Embryonic facial prominence (tissue), 1 donor: ENCODE measurements around the gene ZMYND11.
"Not testable (repeated sequence)": the region's sequence is repeated elsewhere in the genome, so short reads cannot be mapped to it uniquely, and the experiment has no call there.

Source experiments
- DNase-seq: peaks from one replicate; pipeline ENCODE4 v3.0.0-alpha.2; 2016; ENCODE audit errors: extremely low spot score

Gene ZMYND11

DNA sequence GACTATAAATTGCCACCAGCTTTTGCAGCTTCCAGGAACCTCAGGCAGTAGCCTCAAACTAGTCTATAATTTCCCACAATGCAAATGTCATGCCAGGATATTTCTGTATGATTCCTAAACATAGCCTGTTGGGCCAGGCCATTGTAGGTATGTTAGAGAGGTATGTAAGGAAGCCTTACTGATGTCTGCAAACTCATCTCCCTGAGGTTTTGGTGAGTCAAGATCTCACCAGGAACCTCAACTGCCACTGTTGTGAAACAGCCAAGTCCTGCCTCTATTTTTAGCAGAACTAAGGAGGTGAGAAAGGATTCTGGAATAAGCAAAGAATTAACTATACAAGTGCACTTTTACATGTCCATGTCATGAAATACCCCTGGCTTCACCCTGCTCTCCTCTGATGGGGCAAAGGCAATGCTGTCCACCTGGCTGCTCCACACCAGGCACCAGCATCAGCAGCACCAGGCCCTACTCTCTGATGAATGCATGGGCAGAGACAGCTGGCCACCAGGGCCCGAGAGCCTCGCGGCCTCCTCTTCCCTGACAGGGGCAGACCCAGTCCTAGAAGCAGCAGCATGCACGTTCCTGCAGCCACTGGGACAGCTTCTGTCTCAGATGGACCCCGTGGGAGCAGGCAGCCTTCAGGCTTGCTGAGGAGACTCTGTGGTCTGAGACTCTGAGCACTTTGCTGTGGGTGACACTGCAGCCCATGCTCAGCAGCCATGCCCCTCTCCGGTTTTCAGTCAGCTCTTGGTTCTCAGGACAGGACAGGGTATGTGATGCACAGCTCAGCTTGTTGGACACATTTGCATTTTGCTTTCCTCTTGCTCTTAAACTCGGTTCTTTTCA is 147.3 kb downstream of the ZMYND11 start:
- no peak for DNase-seq

DNA sequence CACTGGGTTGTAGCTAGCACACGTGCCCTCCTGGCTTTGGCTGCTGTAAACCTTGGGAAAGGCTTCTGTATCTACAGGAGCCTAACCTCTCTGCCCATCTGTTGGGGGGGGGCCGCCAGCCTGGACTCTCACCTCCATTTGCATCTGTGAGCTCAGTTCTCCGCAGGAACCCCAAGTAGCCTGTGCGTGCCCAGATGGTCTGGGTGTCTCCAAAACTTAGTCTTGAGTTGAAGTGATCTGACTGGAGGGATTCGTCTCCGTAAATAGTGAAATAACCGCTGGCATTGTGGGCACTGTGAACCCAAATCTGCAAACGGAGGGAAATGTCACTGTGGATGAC is 147.9 kb downstream of the ZMYND11 start:
- no peak for DNase-seq

DNA sequence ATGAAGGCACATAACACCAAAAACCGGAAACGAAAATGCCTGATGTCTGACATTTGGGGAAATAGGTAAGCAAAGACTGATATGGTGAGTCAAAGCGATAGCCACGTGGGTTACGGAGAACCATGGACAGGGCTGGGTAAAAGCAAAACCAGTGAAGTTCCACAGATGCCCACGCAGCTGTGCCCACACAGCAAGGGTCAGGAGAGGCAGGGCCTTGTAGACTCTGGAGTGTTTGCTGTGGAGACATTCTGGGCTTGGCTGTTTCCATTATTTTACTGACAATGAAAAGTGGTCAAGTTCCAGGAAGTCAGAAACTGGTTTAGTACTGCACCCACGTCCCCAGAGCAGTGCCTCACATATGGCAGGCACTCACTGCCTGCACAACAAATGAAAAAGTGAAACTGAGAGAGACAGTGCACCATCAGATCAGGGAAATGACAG is 148.7 kb downstream of the ZMYND11 start:
- no peak for DNase-seq

DNA sequence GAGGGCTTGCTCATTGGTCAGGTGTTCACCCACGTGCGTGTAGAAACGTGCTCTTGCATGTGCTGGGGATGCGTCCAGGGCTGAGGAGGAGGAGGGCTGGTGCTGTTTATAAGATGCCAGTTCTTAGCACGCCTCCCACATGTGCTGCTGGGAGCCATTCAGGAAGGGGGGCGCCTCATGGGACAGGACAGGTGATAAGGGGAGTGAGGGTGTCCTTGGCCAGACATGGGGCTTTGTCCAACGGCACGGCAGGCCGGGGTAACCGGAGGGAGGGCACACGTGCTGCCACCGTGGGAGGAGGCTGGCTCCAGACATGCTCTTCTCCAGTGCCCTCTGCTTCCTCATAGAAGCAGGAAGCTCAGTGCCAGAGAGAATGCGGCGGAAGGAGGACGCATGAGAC is 150.0 kb downstream of the ZMYND11 start:
- DNase-seq = no peak

DNA sequence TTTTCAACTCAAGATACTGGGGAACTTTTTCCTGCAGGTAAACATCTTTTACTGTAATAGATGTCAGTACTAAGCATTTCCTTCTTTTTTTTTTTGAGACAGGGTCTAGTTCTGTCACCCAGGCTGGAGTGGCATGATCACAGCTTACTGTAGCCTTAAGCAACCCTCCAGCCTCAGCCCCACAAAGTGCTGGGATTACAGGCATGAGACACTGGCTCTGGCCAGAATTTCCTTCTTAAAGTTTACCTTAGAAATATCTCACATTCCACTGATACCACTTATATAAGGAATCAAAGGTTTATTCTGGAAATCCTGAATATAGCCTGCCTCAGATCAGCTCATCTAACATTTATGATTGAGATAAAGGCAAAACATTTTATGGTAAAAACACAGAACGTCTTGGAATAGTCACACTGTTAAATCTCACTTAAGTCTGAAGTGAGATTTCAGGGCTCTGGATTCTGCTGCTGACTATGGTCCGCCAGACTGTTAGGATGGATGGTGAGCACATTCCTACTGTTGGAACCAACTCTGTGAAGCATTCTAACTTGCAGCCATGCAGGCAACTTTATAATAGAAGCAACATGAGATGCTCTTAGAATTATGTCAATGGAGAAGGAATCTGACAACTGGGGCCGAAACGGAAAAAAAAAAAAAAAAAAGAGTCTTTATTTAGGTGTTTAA is 151.9 kb downstream of the ZMYND11 start:
- no peak for DNase-seq

DNA sequence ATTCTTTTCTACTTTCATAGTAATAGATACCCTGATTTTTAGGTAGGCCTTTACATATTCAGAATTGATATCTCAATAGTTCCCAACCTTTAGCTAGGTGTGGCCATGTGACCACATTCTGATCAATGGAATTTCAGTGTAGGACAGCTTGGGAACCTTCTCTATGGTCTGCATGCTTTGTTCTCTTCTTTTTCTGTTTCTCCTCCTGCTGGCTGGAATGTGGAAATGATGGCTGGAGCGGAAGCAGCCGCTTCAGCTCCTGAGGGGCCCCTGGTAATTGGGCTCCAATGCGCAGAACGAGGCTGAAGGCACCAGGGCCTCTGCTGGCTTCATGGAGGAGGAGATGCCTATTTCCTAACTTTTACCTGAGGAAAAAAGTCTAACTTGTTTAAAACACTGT is 152.6 kb downstream of the ZMYND11 start:
- DNase-seq = no peak

DNA sequence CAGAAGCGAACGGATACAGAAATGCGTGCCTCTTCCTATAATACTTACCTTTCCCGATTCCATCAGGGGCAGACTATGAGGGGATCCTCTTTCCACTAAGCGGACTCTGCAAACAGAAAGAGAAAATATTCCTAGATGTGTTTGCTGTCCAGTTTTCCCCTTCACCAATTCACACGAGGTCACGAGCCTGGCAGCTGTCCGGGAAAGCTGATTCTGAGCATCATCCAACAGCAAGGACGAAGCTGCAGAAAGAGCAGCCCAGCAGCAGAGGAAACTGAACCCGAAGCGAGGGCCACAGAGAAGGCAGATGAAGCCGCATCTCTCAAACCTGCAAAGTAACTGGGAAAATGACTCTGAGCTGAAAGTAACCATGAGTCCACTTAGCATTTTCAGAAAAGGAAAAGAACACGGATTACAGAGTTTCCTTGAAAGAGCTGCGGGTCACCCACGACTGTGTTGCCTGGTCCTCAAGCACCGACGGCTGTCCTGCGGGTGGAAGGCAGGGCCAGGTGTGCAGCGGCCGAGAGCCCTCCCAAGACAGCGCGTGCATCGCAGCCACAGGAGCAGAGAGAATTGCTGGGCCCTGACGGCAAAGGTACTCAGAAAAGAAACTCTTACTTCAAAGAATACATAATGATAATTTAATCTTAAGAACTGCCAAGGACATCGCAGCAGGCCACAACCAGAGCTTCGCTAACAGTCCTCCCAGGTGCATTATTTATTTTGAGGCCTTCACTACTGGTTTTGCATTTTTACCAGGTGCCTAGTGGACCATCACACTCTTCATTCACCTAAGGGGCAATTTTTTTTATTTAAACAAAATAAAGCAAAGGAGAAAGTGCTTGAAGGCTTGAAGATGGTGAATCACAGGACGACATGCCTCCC is 153.3 kb downstream of the ZMYND11 start:
- DNase-seq = no peak

DNA sequence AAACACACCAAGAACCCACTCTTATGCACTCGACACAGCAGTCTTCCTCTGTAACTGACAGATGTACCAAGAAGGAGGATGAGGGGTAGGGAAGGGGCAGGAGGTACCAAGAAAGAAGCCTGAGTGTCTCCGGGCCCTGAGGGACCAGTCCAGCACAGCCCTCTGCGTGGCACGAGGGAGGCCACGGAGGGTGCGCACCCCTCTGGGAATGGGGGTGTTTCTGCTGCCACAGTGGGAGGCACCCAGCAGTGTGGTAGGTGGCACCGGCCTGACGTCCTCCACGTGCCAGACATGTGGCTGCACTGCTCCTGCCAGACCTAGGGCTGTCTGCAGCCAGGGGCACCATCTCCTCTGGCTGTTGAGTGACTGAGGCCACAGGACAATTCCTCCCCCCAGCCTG is 154.3 kb downstream of the ZMYND11 start:
- no peak for DNase-seq

DNA sequence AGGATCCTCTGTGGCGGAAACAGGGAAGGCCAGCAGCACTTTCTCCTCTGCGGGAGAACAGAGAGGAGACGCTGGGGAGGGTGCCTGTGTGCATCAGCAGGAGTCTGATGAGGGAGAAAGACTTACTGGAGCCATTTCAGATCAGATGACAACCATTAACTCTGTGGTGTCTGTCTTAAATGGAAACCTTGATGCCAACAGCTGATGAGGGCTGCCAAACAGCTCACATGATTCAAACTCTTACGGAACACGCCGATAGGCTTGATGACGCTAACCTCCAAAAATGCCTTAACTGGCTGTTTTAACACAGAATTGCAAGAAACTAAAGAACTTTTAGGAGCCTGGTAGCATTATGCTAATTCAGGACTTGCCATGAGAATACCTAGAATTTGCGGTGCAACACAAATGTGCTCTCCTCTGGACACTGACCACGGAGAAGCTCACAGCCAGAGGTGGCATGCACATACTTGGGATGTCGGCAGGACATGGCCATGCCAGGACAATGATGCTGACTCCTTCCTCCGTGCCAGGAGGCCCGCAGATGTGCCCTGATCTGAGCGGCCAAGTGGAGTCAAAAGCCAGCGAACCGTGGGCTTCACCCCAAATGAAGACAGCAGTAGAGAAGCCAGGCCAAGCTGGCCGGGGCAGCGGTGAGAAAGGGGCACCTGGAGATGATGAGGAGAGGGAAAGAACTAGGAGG is 154.9 kb downstream of the ZMYND11 start:
- no peak for DNase-seq

DNA sequence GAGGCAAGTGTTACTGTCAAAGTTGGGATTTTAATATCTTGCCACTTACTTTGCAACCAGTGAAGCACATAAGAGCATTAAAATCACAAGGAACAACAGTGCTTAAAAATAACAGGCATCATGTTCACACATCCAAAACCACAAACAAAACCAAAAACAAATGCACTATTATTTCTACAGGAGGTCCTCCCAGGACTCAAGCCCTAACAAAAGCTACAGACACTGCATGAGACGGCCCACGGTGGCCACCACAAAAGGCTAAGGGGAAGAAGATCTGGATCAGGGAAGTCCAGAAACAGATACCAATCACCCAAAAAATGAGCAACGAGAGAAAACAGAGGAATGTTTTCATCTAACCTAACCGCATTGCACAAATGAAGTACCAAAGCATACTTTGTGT is 158.4 kb downstream of the ZMYND11 start:
- DNase-seq = no peak

DNA sequence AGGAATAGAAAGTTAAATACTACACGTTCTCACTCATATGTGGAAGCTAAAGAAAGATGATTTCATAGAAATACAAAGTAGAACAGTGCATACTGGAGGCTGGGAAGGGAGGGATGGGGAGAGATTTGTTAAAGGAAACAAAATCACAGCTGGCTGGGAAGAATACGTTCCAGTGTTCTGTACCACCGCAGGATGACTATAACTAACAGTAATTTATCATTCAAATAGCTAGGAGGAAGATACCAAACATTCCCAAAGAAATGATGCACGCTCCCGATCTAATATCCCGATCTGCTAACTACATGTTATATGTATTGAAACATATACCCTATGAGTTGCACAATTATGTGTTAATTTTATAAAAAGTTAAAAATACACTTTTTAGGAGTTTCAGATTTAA is 162.3 kb downstream of the ZMYND11 start:
- no peak for DNase-seq

DNA sequence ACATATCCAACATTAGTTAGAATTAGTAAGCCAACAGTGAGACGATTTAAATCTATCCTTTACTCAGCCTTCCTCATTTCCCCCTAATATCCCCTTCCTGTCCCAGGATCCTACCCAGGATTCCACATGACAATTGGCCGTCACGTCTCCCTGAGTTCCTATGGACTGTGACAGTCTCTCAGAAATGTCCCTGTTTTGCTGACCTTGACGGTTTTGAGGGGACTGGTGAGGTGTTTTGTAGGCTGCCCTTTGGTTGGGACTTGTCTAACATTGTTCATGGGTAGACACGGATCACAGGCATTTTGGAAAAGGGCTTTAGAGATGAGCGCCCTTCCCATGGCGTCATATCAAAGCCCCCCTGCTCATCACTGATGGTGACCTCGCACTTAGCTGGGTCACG is 162.8 kb downstream of the ZMYND11 start:
- no peak for DNase-seq

DNA sequence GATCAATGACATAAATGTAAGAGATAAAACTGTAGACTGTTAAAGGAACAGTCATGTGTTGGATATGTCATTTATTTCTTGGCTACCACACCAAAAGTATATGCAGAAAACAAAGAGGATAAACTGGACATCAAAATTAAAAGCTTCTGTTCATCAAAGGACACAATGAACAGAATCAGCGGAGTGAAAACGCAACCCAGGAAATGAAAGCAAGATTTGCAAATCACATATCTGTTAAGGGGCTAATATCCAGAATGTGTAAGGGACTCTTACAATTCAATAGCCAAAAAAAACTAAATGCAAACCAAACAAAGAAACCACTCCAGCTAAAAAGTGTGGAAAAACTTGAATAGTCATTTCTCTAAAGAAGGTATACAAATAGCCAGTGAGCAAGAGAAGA is 164.3 kb downstream of the ZMYND11 start:
- DNase-seq = no peak

DNA sequence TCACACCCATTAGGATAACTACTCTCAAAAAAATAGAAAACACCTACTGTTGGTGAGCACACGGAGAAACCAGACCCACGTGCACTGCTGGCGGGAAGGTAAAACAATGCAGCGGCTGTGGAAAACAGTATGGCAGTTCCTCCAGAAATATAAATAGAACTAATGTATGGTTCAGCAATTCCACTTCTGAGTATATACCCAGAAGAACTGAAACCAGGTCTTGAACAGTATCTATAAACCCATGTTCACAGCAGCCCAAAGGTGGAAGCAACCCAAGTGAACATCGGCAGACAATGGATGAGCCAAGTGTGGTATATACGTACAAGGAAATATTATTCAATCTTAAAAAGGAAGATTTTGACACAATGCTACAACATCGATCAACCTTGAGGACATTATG is 164.7 kb downstream of the ZMYND11 start:
- no peak for DNase-seq

DNA sequence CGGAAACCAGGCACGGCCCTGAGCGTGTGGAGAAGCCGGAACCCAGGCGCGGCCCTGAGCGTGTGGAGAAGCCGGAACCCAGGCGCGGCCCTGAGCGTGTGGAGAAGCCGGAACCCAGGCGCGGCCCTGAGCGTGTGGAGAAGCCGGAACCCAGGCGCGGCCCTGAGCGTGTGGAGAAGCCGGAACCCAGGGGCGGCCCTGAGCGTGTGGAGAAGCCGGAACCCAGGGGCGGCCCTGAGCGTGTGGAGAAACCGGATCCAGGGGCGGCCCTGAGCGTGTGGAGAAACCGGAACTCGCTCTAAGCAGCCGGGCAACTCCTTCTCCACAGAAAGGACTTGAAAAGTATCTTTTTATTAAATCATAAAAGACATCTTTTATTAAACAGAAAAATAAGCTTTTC is 165.3 kb downstream of the ZMYND11 start:
- not testable (repeated sequence) for DNase-seq

DNA sequence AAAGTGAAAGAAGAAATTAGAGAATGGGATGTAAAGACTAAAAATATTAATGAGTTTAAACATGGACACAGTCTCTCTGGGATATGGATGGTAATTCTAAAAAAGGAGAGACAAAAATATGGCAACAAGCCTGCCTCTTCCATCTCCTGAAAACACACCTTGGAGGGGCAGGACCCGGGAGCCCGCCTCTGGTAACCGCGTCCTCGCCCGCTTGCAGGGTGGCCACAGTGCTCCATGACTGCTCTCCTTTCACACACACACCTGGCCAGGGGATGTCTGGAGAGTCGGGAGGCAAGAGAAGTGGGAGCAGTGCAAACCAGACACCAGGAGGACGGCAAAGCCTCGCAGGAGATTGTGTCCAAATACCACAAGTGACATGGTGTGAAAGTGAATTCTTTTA is 166.3 kb downstream of the ZMYND11 start:
- DNase-seq = no peak
